Measurements from ENCODE around the gene AKR1C8. TPM values are rescaled to one million over a fixed set of nuclear protein-coding genes. Genes with fewer than 3 reads are reported as not detected.
A peak's percentile ranks its signal among the peaks of the same experiment; 100 is the strongest.
"Not testable (repeated sequence)": the region's sequence is repeated elsewhere in the genome, so short reads cannot be mapped to it uniquely, and the experiment has no call there.

The AKR1C8 gene
- total RNA-seq, 1 experiment from 2014 or later = not detected

DNA sequence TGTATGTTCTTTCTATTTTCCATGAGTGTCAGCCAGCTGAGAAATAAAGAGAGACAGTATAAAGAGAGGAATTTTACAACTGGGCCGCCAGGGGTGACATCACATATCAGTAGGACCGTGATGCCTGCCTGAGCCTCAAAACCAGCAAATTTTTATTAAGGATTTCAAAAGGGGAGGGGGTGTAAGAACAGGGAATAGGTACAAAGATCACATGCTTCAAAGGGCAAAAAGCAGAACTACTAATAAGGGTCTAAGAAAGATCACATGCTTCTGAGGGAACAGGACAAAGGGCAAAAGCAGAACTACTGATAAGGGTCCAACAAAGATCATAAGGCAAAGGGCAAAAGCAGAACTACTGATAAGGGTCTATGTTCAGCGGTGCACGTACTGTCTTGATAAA is 47.3 kb downstream of the AKR1C8 start:
- not testable (repeated sequence) for H3K9me3 ChIP-seq, H3K36me3 ChIP-seq, H3K4me3 ChIP-seq, DNase-seq, H3K27me3 ChIP-seq

DNA sequence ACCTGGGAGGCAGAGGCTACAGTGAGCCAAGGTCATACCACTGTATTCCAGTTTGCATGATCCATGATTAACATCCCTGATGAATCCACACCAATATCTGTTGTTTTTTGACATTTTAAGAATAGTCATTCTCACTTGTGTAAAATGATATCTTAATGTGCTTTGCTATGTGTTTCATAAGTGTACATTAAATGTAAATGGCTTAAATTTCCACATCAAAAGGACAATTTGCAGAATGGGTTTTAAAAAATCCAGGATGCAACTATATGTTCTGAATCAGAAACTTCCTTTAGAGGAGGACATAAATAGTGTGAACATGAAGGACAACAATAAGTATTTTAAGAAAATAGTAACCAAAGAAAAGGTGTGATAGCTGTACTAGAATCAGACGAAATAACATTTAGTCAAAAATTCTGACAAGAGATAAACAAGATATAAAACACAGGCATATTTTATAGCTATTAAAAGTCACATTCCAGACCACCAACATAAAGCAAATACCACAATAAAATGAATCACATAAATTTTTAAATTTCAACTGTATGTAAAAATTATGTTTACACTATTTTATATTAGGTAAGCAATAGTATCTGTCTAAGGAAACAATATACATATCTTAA is 48.4 kb downstream of the AKR1C8 start:
- no peaks in the 10 kb centered on the region for H3K36me3 ChIP-seq
- H3K9me3 ChIP-seq = peaks cover 5% of the 10 kb centered on the region; the same call in 1 of the 2 replicates
- no peak overlapping the region for H3K4me3 ChIP-seq
- DNase-seq = no peak
- H3K27me3 ChIP-seq = no peaks in the 10 kb centered on the region

DNA sequence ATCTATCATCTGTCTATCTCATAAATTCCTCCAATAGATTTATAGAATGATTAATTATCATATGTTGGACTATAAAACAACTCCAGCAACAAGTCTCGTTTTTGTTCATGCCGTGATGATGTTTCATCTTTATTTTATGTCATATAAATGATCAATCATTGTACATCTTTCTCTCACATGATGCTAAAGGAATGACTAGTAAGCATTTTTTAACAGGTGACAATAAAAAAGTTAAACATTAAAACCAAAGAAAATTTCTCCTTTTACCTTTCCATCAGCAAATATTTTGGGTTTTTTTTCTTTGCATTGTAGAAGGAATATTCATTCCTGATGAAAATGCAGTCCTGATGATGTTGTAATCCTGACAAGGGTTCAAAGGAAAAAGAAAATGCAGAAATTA is 49.4 kb downstream of the AKR1C8 start:
- no peaks in the 10 kb centered on the region for H3K27me3 ChIP-seq
- no peak overlapping the region for H3K4me3 ChIP-seq
- no peak for DNase-seq
- peaks cover 5% of the 10 kb centered on the region; the same call in 1 of the 2 replicates for H3K9me3 ChIP-seq
- no peaks in the 10 kb centered on the region for H3K36me3 ChIP-seq

DNA sequence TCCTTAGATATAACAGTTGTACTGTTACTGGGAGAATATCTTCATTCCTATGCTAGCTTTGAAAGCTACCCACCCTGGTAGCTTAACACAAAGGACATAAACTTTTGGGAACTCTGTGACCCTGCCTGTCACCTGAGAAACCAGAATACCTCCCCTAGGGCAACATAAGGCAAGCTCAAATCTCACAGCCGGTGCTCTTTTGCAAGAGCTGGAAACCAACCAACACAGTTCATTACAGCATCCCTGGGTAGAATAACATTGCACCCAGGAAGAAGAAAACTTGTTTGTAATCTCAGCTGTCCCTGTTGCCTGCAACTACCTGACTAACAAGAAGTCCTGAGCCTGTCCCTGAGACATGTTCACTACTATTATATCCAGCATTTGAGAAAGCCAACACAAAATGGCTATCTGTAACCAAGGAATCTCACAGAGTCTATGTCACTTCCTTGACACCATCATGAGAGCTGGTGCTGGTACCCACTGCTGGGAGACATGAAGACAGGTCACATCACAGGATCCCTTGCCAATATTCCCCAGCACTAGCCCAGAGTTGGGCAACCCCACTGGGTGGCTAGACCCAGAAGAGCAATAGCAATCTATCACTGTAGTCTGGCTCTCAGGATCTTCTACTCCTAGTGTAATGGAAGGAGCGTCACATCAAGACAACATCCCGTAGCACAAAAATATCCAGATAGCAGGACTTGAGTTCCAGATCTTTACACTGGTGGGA is 59.5 kb downstream of the AKR1C8 start:
- Histone ChIP-seq H3K36me3 (no peaks in the 10 kb centered on the region), H3K4me3 (no peak overlapping the region), H3K27me3 (no peaks in the 10 kb centered on the region), H3K9me3 (peaks cover 2% of the 10 kb centered on the region; the same call in 1 of the 2 replicates)
- DNase-seq = no peak

DNA sequence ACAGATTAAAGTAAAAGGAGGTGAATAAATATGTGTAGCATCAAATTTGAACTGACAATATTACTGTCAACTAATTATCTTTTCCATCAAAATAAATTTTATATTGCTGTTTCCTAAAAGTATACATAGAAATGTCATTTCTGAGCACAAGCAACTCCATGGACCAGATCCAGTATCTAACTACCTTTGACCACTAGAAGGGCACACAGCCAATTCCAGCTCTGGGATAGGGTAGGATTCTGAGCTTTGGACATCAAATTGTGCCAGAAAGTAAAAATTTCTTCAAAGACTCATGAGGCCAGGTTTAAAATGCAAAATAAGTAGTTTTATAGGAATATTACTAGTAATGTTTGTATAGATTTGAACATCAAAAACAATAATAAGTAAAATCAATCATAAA is 61.1 kb downstream of the AKR1C8 start:
- H3K36me3 ChIP-seq = no peaks in the 10 kb centered on the region
- peaks cover 2% of the 10 kb centered on the region; the same call in 1 of the 2 replicates for H3K9me3 ChIP-seq
- H3K4me3 ChIP-seq = no peak overlapping the region
- H3K27me3 ChIP-seq = no peaks in the 10 kb centered on the region
- DNase-seq = no peak

DNA sequence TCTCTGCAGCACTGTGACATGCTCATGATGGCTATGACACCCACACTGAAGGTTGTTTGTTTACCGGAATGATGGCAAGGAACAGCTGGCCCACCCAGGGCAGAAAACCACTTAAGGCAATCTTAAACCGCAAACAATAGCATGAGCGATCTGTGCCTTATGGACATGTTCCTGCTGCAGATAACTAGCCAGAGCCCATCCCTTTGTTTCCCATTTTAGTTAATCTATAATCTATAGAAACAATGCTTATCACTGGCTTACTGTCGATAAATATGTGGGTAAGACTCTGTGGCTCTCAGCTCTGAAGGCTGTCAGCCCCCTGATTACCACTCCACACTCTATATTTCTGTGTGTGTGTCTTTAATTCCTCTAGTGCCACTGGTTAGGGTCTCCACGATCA is 65.0 kb downstream of the AKR1C8 start:
- not testable (repeated sequence) for H3K9me3 ChIP-seq, DNase-seq, H3K27me3 ChIP-seq, H3K4me3 ChIP-seq, H3K36me3 ChIP-seq

DNA sequence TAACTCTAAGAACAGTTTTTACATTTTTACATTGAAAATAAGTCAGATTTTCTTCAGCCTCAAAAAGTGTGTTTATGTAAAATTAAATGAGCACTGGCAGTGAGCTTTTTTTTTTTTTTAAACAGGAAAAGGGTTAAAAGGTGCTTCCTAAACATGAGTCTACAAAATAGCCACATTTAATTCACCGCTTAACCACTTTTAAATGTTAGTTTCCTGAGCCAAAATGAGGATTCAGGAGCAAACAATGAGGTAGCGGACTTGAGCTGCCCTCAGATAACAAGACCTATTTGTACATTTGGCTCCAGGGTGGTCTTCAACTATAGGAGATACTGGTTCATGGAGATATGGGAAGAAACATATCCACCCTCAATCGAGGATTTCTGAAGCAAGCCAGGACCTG is 67.9 kb downstream of the AKR1C8 start:
- no peak overlapping the region for H3K4me3 ChIP-seq
- no peaks in the 10 kb centered on the region for H3K27me3 ChIP-seq
- DNase-seq = no peak
- 0 out of 2 replicates have a peak, but pooled peaks cover 2% of the 10 kb centered on the region for H3K9me3 ChIP-seq
- no peaks in the 10 kb centered on the region for H3K36me3 ChIP-seq

DNA sequence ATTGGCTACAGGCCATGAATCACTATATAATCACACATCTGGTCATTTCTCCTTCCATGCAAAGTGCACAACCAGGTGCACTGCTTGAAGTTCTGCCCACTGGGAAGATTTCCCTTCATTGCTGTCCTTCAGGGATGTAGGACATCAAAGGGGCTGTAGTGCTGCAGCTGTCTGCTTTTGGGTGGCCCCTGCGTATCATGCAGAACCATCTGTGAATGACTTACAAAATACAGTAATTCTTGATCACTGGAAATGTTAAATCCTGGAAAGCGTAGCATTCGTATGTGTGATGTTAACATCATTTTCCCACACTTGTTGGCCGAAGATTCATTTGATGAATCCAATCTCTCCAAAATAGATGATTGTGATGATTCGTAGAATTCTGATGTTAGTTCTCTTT is 68.3 kb downstream of the AKR1C8 start:
- Histone ChIP-seq H3K9me3 (0 out of 2 replicates have a peak, but pooled peaks cover 2% of the 10 kb centered on the region), H3K36me3 (no peaks in the 10 kb centered on the region), H3K4me3 (no peak overlapping the region), H3K27me3 (no peaks in the 10 kb centered on the region)
- no peak for DNase-seq

DNA sequence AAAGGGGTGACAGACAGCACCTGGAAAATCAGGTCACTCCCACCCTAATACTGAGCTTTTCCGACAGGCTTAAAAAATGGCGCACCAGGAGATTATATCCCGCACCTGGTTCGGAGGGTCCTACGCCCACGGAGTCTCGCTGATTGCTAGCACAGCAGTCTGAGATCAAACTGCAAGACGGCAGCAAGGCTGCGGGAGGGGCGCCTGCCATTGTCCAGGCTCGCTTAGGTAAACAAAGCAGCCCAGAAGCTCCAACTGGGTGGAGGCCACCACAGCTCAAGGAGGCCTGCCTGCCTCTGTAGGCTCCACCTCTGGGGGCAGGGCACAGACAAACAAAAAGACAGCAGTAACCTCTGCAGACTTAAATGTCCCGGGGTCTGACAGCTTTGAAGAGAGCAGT is 75.1 kb downstream of the AKR1C8 start:
- H3K9me3 ChIP-seq, H3K4me3 ChIP-seq, H3K36me3 ChIP-seq, DNase-seq, H3K27me3 ChIP-seq: not testable (repeated sequence)

DNA sequence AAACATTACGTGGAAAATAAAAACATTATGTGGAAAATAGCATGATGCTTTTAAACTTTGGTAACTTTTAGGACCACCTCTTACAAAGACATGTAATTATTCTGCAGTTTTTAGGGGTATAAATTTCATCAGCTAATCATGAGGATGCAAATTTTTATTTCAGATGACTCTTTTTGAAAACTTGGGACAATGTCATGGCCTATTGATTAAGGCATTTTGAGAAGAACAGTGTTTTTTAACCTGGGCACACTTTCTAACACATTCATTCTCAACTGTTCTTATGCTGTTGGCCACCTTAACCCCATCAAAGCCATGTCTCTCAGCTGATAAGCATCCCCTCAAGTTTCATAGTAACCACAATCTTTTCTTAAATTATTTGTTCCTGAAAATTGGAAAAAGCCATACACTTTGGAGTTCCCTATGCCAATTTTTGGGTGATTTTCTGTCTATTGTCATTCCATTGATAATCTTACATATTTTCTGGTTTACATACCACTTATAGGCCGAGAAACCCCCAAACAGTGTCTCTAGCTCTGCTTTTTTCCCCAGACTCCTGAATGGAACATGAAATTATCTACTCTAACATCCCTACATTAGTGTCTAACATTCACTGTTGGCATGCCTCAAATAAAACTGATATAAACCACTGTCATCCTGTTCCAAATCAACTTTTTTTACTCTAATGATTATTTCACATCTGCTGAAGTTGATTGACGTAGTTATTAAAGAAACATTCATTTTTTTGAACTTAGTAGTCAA is 76.1 kb downstream of the AKR1C8 start:
- no peak for DNase-seq
- H3K9me3 ChIP-seq = no peaks in the 10 kb centered on the region
- H3K36me3 ChIP-seq = no peaks in the 10 kb centered on the region
- H3K27me3 ChIP-seq = no peaks in the 10 kb centered on the region
- H3K4me3 ChIP-seq = no peak overlapping the region

DNA sequence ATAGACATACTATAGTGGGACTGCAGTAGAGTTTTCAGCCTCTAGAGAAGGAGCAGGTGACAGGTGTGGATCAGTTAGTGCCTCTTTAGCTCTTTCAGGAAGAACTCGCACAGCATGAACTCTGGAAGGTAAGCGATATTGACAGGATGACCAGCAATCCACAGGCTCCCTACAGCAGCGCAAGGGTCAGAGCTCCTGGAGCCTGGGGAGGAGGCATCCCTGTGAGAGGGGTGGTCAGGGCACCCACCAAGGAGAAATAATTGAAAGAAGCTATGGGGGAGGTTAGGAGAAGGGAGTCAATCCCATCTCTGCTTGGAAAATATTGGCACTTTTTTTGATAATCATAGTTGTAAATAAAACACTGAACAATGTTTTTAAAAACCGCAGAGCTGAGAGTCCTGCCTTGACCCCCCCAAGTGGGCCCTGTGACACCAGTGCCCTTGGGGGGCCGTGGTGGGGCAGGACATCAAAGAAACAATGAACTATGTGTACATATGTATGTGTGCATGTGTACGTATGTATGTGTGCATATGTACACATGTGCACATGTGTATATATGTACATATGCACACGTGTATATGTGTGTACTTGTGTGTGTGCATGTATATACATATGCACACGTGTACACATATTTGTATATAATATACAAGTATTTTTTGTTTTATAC is 77.0 kb downstream of the AKR1C8 start:
- no peak for DNase-seq
- no peaks in the 10 kb centered on the region for H3K9me3 ChIP-seq
- H3K4me3 ChIP-seq = no peak overlapping the region
- no peaks in the 10 kb centered on the region for H3K36me3 ChIP-seq
- no peaks in the 10 kb centered on the region for H3K27me3 ChIP-seq

DNA sequence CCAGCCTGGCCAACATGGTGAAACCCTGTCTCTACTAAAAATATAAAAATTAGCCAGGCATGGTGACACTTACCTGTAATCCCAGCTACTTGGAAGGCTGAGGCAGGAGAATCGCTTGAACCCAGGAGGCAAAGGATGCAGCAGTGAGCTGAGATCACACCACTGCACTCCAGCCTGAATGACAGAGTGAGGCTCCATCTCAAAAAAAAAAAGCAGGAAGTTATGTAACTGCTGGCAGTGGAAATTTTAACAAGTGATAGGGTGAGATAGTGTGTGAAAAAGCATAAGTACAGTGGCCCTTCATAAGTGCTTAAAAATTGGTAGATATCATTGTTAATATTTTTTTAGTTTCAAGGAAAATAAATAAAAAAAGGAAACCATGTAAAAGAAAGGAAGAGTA is 78.4 kb downstream of the AKR1C8 start:
- no peak overlapping the region for H3K4me3 ChIP-seq
- no peaks in the 10 kb centered on the region for H3K27me3 ChIP-seq
- no peaks in the 10 kb centered on the region for H3K36me3 ChIP-seq
- no peaks in the 10 kb centered on the region for H3K9me3 ChIP-seq
- DNase-seq = no peak

DNA sequence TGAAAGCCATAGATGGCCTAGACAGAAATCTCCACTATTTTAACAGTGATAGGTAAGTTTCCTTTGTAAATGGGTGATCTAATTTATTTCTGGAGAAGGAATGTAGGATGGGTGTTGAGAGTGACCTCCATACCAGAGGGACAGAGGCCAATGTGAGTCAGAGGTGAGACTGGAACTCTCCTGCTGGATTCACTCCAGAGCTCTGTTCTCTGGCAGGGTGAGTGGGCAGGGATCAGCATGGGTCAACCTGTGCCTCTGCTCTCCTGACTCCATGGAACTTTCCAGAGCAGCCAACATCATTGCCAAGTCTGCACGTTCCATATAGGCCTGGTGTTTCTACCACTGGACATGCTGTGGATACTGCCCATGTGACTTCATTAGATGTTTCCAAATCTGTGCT is 79.3 kb downstream of the AKR1C8 start:
- DNase-seq = peak; percentile 19

More for the DNA sequence above, 79.3 kb downstream of the AKR1C8 start:
- Histone ChIP-seq H3K27me3 (no peaks in the 10 kb centered on the region), H3K4me3 (no peak overlapping the region), H3K36me3 (no peaks in the 10 kb centered on the region), H3K9me3 (no peaks in the 10 kb centered on the region)

Other genes with a start within 250 kb of the AKR1C8 start
- gene AKR1C1, start 221.7 kb downstream of the AKR1C8 start, total RNA-seq (2014; rRNA removed; shearing (Covaris generic); ENCODE audit: low replicate concordance) = 5.2 and 74.0 TPM in 2 replicates
- 0.94 and 2.5 TPM in 2 replicates for gene AKR1C2, start 181.3 kb downstream of the AKR1C8 start, total RNA-seq (2014; rRNA removed; shearing (Covaris generic); ENCODE audit: low replicate concordance)
- gene AKR1C3, start 90.7 kb downstream of the AKR1C8 start, total RNA-seq (2014; rRNA removed; shearing (Covaris generic); ENCODE audit: low replicate concordance) = 8.7 and 11.3 TPM in 2 replicates
- gene AKR1C4, start 11.7 kb upstream of the AKR1C8 start, total RNA-seq (2014; rRNA removed; shearing (Covaris generic); ENCODE audit: low replicate concordance) = not detected in 2 replicates
- gene UCN3, start 179.8 kb upstream of the AKR1C8 start, total RNA-seq (2014; rRNA removed; shearing (Covaris generic); ENCODE audit: low replicate concordance) = not detected in 2 replicates
- gene TUBAL3, start 219.7 kb upstream of the AKR1C8 start, total RNA-seq (2014; rRNA removed; shearing (Covaris generic); ENCODE audit: low replicate concordance) = not detected in 2 replicates
- 9.3 and 18.4 TPM in 2 replicates for gene NET1, start 227.4 kb upstream of the AKR1C8 start, total RNA-seq (2014; rRNA removed; shearing (Covaris generic); ENCODE audit: low replicate concordance)

All from MG63 (cell line).